NCI-H1048 (cell line): ENCODE data around the gene SLC2A13.
"Not testable (repeated sequence)": the region's sequence is repeated elsewhere in the genome, so short reads cannot be mapped to it uniquely, and the experiment has no call there.

Experiments
- DNase-seq: peaks from one replicate; lab custom pipeline; 2025; lab: John Stamatoyannopoulos, UW

The SLC2A13 gene

GRCh38 chr12:39746151-39746550 is 359.7 kb downstream of the SLC2A13 start:
- not testable (repeated sequence) for DNase-seq

GRCh38 chr12:39743655-39744054 is 362.2 kb downstream of the SLC2A13 start:
- DNase-seq: no peak

GRCh38 chr12:39736406-39736805 is 369.5 kb downstream of the SLC2A13 start:
- no peak for DNase-seq

GRCh38 chr12:39723831-39724230 is 382.1 kb downstream of the SLC2A13 start:
- no peak for DNase-seq

GRCh38 chr12:39722504-39722903 is 383.4 kb downstream of the SLC2A13 start:
- DNase-seq: no peak

- no peak for DNase-seq
Observed at GRCh38 chr12:39713552-39713951, 392.3 kb downstream of the SLC2A13 start.

- DNase-seq: no peak
Observed at GRCh38 chr12:39712334-39712733, 393.5 kb downstream of the SLC2A13 start.
